Glomerular endothelial cell (primary cell): ENCODE results near the gene CDH13. TPM values are rescaled to one million over a fixed set of nuclear protein-coding genes. Genes with fewer than 3 reads are reported as not detected.

Experiments used
- DNase-seq: peaks from one replicate; pipeline ENCODE4 v3.0.0-alpha.2; 2011; ENCODE audit warnings: low read depth, low spot score; ENCODE audit errors: extremely low read depth
- total RNA-seq: library from RNA; depleted of rRNA; stranded (reverse); fragments of >200 nt; gene quantifications from 2 replicates; pipeline ENCODE4 v1.2.3, GENCODE V29; 2015

CDH13 gene
- total RNA-seq, 1 donor from 2014 or later, result 111 TPM

DNA sequence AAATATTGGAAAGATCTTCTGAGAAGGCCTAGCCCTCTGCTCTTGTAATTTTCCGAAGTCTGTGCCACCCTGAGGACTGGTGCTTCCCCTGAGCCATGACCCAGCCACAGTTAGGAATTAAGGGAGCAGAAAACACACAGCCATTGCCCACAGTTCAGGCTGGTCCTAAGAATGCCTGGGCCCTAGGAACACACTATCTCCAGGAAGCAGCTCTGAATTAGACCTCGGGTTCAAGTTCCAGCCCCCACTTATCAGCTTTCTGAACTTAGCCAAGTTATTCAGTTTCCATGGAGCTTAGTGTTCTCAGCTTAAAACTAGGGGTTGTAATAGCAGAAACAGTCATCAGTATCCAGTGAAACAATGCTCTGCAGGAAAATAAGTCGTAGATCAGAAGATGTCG lies 56.0 kb downstream of the CDH13 start:
- no peak for DNase-seq

DNA sequence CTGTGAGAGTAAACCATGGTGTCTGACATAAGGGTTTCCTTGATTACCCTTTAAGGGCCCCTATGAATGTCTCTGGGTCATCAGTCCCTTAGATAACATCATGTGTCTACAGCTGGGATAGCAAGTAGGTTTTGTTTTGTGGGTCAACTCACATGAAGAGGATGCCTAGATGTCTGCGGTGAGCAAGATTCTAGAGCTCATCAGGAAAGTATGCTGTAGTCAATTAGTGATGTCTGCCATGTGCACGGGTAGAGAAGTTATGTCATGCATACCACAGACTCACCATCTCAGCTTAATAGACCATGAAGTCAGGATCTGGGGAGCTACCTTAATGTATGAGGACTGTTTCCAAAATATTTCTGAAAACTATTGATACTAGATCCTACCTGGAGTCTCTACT lies 57.5 kb downstream of the CDH13 start:
- DNase-seq, result no peak

DNA sequence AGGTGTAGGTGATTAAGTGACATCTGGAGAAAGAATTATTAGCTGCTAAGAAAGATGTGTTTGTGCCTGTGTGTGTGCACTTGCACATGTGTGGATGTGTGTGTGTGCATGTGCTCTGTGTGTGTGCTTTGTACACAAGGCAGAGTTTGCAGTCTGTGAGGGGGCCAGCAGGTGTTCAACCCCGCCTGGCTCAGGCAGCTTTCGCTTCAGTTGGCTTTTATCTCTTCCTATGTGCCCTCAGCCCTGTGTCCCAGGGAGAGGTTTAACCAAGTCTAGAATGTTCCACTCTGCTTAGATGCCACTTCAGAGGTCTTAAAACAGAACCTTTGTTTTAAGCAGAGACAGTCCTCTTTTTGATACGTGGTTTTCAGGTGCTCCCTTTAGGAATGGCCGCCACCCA lies 58.8 kb downstream of the CDH13 start:
- no peak for DNase-seq

DNA sequence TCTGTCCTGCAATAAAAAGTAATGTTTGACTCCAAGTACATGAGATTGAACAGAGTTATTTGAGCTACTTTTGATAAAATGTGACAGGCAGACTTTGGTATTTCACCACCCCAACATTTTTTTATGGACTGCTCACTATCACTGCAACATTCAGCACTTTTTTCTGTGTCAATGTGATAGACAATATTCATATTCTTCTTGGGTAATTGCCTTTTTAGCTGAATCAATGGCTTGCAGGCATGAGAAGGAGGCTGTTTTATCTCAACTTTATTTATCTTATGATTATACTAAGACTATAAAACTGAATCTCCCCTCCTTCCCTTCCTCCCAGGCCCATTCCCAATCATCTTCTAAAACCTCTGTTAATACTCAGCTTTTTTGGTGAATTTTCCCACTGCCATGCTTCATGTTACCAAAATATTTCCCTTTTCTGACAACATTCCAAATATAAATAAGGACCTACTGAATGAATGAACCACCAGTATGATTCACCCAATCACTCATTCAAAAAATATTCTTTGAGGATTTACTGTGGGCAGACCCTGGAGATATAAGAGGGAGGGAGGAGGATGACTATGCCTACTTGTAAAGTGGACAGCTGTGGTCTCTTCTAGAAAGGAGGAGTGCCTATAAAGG lies 67.6 kb downstream of the CDH13 start:
- DNase-seq, result no peak

DNA sequence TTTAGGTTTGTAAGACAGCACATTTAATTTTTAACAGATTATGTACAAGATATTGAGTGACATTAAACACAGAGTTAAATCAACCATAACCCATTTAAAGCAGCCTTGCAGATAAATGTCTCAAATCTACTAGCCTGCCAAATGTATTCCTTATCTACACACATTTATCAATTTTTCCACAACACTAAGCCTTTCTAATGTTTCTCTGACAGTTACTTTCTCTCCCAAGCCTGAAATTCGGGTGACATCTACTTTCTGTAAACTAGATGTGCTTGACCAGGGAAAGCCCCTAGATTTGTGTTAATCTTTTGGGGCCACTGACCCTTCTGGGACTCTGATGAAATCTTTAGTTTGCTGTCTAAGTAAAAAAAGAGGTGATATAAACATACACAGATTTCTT lies 69.0 kb downstream of the CDH13 start:
- no peak for DNase-seq

DNA sequence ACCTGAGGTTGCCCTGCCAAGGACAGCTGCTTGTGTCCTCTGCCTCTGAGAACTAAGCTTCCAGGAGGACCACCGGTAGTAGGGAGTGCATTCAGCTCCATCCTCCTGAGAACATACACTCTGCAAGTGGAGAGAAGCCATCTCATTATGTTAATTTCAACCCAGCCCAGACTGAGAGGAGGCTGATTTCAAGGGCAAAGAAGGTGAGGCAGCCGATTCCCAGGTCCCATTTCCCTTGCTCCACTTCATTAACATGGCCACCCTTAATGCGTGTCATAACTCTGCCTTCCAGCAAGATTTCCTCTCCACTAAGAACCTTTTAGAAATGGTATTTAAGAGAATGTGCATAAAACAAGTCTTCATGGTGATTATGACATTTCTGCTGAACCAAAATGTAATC lies 72.5 kb downstream of the CDH13 start:
- DNase-seq, result no peak

DNA sequence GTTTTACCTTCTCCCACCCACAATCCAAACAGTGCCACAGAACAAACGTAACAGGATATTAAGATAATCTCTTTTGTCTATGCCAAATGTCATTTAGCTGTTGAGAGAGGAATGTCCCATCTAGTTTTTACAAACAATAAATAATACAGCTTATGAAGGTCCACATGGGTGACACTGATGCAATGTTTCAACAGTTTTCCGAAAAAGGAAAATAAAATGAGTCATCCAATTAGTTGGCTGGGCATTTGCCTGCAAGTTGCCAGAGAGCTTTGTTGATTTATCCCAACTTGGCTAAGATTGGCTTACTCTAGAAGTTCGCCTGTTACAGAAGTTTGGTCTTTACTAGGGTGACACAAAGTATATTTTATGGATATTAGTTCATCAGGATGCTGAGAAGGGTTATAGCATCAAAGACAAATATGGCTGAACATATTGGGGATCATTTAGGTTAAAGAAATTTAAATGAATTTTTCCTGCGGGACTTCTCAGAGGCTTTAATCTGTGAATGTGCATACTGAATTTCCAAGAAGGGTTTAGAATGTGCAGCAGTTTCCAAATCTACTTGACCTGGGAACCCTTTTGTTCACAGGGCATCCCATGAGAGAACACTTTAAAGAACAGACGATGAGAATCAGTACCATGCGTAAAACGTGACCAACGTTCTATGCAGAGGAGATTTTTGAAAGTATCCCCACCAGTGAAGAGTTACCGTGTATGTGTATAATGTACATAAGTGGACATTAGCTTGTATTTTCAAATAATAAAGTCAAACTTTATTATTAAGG lies 73.1 kb downstream of the CDH13 start:
- peak; percentile 82 for DNase-seq

DNA sequence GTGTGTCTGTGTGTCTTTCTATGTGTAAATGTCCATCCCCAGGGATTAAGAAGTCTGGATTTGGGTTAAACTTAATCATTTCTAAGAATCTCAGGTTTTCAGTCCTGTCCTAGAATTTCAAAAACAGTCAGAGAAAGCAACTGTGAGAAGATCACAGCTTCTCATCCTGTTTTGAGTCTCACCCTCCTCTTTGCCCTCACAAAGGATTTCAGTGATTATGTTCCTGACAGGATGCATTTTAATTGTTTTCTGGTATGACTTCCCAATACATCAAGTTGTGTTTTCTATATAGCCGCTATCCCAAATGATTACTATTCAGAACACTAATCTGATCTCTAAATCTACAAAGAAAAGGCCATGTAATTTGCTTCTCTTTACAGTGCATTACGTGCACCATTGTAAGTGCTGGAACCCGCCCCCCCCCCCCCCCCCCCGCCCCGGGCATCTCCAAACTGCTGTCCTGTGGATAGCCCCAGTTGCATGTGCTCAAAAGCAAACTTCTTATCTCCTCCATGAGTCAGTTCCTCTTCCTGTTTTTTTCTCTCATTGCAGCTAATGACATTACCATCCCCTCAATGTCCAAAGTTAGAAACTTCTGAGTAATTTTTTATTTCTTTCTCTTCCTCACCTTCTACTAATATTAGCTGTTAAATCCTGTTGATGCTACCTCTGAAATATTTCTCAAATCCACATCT lies 73.9 kb downstream of the CDH13 start:
- peak; percentile 42 for DNase-seq

DNA sequence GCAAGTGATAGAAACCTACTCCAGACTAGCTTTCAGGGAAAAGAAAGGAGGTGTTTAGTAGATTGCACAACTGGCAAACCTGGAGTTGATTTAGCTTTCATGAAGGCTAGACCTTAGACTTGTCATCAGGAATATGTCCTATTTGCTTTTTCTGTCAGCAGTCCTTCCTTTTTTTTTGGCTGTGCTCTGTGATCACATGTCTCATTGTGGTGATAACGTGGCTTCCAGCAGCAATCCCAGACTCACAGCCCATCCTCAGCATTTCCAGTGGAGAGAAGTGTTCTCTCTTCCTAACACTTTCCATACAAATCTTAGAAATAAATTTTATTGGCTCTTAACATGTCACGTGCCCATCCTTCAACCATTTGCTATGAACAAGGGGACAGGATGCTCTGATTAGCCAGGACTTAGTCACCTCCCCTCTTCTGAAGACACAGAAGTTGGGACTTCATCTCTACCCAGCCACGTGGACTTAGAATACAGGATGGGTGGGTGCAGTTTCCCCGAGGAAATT lies 74.7 kb downstream of the CDH13 start:
- no peak for DNase-seq

DNA sequence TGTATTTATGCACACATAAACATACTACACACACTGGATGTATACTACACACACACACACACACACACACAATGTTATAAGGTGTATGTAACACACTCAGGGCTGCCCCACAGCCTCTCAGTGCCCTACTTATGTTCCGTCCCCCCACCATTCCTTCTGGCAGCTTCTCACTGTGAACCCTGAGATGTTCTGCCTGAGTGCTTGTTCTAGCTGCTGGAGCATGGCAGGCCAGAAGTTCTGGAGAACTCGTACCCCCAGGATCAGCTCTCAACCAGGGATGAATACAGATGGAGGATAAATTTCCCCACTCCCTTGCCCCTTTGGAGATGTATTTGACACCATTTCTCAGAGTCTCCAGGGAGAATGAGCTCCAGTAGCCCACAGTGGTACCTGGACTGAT lies 76.4 kb downstream of the CDH13 start:
- DNase-seq, result no peak

DNA sequence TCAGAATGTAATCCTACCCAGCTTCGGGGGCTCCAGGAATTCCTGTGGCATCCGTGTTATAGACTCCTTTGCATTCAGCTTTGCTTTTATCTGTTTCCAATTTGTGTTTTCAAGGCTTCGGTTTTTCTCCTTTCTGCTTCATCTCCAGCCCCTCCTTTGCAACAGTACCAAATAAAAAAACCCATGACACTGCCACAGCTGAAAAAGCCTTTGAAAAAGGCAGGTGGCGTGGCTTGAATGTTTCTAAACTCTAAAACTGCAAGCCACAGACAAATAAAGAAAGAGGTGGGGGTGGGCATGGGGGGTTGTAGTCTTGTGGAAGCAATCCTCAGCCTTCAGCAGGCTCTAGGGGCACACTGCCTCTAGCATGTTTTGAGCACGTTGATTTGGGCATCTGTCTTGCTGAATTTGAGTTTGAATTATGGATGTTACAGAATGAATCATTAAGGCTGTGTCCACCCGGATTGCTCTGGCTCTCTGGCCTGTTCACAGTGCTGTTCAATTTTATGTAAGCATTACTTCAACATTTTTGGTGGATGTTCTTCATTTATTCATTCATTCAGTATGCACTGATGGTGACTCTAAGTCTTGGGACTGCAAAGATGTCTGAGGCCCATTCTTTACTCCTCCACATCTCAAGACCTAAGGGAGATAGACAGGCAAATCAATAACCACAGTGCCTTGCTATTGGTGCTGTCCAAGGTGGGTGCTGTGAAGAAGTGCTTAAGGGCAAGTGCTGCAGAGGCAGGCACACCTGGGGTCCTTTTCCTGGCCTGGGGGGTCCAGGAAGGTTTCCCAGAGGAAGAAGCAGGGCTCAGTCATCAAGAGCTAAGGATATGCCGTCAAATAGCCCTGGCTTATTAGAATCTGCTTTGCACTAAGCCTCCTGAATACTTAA lies 77.4 kb downstream of the CDH13 start:
- DNase-seq, result no peak

DNA sequence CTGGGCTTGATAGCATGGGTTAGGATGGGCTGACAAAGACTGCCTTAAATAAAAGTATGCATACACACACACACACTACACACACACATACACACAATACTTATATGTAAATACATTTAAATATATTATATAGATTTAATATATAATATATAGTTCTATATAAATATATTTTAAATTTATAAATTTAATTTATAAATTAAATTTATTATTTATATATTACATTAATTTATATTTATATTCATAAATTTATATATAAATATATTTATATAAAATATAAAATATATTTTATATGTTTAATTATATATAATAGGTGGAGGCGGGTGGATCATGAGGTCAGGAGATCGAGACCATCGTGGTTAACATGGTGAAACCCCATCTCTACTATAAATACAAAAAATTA lies 83.2 kb downstream of the CDH13 start:
- DNase-seq, result no peak

DNA sequence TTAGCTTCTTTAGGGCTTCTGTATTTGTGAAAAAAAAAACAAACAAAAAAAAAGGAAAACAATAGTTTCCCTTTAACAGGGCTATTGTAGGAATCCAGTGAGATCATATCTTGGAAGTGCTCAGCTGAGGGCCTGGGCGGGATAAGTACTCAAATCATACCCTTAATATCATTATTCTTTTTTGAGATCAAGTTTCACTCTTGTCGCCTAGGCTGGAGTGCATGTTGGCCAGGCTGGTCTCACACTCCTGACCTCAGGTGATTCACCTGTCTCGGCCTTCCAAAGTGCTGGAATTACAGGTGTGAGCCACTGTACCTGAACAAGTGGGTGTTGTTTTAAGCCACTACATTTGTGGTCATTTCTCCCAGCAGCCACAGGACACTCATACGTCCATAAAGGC lies 87.0 kb downstream of the CDH13 start:
- DNase-seq, result no peak

DNA sequence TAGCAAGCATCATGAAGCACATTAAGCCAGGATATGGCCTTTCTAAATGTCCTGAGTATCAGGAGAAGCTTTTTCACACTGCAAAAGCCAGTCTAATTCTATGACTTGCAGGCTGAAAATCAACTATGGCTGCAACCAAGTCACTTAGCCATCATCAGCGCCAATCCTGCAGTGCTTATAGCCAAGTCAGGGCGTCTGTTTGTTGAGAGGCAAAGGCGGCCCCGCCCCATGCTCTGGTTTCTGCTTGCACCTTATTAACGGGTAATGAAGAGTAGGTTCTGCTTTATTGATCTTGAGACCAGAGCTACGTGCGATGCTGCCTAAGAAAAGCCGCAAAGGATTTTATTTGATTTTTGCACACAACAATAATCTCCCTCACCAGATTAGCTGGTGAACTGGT lies 88.4 kb downstream of the CDH13 start:
- DNase-seq, result no peak

DNA sequence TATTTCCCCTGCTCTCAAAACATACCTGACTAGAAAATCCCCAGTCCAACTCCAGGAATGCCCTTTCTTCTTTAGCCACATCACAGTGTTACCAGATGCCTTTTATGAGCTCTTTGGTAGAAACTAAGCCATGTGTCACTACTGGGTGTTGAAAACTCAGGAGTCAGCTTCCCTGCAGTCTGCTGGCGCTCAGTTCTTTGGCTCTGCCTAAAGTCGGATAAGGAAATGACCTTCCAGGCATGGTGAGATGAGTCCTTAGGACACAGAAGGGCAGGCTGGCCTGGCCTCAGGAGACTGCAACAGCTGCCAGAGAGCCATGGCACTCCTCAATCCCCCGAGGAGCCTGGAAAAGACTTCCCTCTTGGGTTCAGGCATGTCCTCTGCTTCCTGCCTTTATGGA lies 89.1 kb downstream of the CDH13 start:
- DNase-seq, result no peak

DNA sequence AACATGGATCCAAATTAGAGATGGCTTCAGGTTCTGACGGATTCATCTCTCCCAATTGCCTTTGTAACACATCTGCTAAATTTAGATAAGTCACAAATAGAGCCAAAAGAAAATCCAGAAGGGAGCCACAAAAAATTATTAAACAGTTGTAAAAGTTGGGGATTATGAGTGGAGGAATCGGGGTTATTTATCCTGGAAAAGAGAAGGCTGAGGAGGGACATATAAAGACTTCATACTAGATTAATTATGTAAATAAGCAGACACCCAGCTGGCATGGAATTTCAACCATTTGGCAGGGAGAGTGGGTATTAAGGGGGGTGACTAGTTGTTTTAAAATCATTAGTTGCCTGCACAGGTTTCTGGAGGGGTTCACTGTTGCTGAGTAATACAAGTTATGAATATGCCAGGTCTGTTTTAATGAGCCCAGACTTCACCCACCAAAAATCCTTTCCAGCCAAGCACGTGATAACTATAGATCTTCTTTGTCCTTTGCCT lies 89.6 kb downstream of the CDH13 start:
- no peak for DNase-seq

DNA sequence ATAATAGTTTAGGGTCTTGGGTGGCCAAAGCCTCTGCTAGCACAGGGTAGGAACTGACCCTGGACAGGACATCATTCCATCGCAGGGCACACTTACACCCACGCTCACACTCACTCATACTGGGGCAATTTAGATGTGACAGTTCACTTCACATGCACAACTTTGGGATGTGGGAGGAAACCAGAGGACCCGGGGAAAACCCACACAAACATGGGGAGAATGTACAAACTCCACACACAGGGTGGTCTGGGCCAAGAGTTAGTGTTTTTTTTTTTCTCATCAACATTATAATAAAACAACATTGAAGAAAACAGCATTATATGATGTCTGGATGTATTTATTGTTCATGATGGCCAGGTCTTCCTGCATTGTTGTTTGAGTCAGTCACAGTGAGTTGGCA lies 93.6 kb downstream of the CDH13 start:
- DNase-seq, result no peak

DNA sequence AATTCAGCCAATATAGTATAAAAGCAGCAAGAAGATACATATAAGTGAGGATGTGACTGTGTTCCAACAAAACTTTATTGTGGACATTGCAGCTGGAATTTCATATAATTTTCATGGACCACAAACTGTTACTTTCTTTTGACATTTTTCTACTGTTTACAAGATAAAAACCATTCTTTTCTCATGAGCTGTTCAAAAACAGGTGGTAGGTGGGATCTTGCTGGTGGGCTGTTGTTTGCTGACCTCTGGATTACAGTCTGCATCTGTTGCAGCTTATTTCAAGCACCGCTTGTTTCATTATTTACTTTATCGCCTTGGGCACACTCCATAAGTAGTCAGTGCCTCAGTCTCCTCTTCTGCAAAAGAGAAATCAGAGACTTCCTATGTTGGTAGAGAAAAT lies 99.5 kb downstream of the CDH13 start:
- no peak for DNase-seq

DNA sequence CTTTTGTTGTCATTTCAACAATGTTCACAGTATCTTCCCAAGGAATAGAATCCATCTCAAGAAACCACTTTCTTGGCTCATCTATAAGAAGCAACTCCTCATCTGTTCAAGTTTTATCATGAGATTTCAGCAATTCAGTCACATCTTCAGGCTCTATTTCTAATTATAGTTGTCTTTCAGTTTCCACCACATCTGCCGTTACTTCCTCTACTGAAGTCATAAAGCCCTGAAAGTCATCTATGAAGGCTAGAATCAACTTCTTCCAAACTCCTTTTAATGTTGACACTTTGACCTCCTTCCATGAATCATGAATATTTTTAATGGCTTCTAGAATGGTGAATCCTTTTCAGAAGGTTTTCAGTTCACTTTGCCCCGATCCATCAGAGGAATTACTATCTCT lies 102.1 kb downstream of the CDH13 start:
- no peak for DNase-seq

DNA sequence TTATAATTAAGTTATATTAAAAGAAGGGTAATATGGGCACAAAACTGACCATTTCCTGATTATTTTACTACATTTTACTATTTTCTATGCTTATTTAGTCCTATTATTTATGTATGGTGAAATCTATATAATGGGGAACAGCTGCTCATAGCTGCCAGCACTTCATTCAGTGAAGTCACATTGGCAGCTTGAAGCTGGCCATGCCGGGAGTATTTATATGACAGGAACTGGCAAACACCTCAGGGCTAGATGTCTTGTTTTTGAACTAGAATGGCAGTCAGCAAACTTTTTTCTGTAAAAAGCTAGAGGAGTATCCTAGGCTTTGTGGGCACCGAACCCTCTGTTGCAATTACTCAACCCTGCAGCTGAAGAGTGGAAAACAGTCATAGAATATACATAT lies 104.1 kb downstream of the CDH13 start:
- no peak for DNase-seq

DNA sequence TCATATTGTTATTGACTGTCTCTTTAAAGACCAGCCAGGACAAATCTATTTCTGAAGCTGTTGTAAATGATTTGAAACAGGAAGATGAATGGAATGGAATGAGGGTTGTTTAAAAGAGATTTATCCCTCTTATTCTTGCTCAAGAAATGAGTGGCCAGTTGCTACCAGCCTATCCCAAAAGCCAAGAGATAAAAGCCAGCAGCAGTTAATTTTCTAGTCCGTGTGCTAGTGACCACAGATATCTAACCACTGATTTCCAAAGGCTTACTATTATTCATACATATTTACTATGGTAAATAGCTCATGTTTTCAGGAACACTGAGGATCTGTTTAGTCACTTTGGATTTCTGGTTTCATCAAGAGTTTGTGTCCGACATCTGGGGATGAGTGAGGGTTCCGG lies 105.7 kb downstream of the CDH13 start:
- no peak for DNase-seq
